ENCODE measurements around the gene SPECC1. TPM values are rescaled to one million over a fixed set of nuclear protein-coding genes. Genes with fewer than 3 reads are reported as not detected.

SPECC1 gene
- total and polyA plus RNA-seq, 2 of the 13 experiments (the other 11 are each of a cell fraction or from before 2014, with no cell fraction given), result 2.3 to 6.9 TPM

- ChIA-PET CTCF (ENCODE audit: low intra/inter-chr PET ratio, low total read pairs) (no interaction called here), POLR2A (no interaction called here)
- in situ Hi-C loops (cut with HindIII; ENCODE audit: extremely low pct_ligation_motif_present, low pct_unique_long_range_greater_than_20kb), result no loop called here
- no peak overlapping the region for H2AFZ ChIP-seq (ENCODE audit: low read length)
- no peak overlapping the region for H3K27ac ChIP-seq (ENCODE audit: extremely low read length, insufficient read depth, low read length)
- H3K9ac ChIP-seq (ENCODE audit: insufficient read depth, low read depth, low read length), result no peak overlapping the region
- H3K4me3 ChIP-seq (replicated peaks in 1 of 3; ENCODE audit: insufficient read depth in 1 of 3, low read depth in 2 of 3, low read length in 3 of 3), result no peak overlapping the region
- H3K36me3 ChIP-seq (replicated peaks in 1 of 2; ENCODE audit: control insufficient read depth in 1 of 2, insufficient read depth in 2 of 2, low read length in 2 of 2), result no peaks in the 10 kb centered on the region
- no peak for DNase-seq (ENCODE audit: low spot score)
- no peak for ATAC-seq
- H3K9me3 ChIP-seq (ENCODE audit: low read length), result no peaks in the 10 kb centered on the region
- no peaks in the 10 kb centered on the region for H4K20me1 ChIP-seq (ENCODE audit: insufficient read depth, low read length)
- no peak for FAIRE-seq
- H3K4me1 ChIP-seq (ENCODE audit: insufficient read depth, low read length), result peaks cover 24% of the 10 kb centered on the region
- H3K27me3 ChIP-seq (ENCODE audit: control insufficient read depth in 1 of 2, insufficient read depth in 2 of 2, low read length in 2 of 2), result no peaks in the 10 kb centered on the region
- 69% methylated on average over 2 of the region's 2 CpGs for WGBS (ENCODE audit: low lambda C conversion rate)
- no TSS peak for BruUV-seq (replicated peaks)
- H3K79me2 ChIP-seq (ENCODE audit: insufficient read depth, low read length), result no peaks in the 10 kb centered on the region
- intact Hi-C loops (cut with micrococcal nuclease; ENCODE audit: unreplicated experiment), result no loop called here
- no peak overlapping the region for H3K4me2 ChIP-seq (ENCODE audit: low read depth, low read length)
- TF ChIP-seq, protein P1, sequence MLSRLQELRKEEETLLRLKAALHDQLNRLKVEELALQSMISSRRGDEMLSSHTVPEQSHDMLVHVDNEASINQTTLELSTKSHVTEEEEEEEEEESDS (CRISPR knock-in tag; IDR thresholded peaks at IDR 0.05; ENCODE audit: borderline replicate concordance), result no peak
- no peak for TF ChIP-seq FOXM1 (CRISPR knock-in tag; IDR thresholded peaks at IDR 0.05)
- TF ChIP-seq JUN (CRISPR knock-in tag; IDR thresholded peaks at IDR 0.05), result no peak
- no peak for TF ChIP-seq ZMYM4 (CRISPR knock-in tag; IDR thresholded peaks at IDR 0.05)
- TF ChIP-seq ZNF674 (CRISPR knock-in tag; IDR thresholded peaks at IDR 0.05; ENCODE audit: low read depth), result no peak
- TF ChIP-seq KAT8 (CRISPR knock-in tag; IDR thresholded peaks at IDR 0.05), result no peak
- no peak for TF ChIP-seq ZNF777 (CRISPR knock-in tag; IDR thresholded peaks at IDR 0.05)
- no peak for TF ChIP-seq HMGXB3 (CRISPR knock-in tag; IDR thresholded peaks at IDR 0.05; ENCODE audit: borderline replicate concordance)
- no peak for TF ChIP-seq ZNF234 (CRISPR knock-in tag; conservative IDR thresholded peaks at IDR 0.05)
- no peak for TF ChIP-seq KLF15 (CRISPR knock-in tag; IDR thresholded peaks at IDR 0.05; ENCODE audit: borderline replicate concordance)
- TF ChIP-seq RXRB (CRISPR knock-in tag; IDR thresholded peaks at IDR 0.05; ENCODE audit: borderline replicate concordance), result no peak
- TF ChIP-seq RFXANK (CRISPR knock-in tag; IDR thresholded peaks at IDR 0.05), result no peak
- TF ChIP-seq ZNF749 (CRISPR knock-in tag; IDR thresholded peaks at IDR 0.05; ENCODE audit: borderline replicate concordance), result no peak
- no peak for TF ChIP-seq ATF6 (CRISPR knock-in tag; conservative IDR thresholded peaks at IDR 0.05)
- no peak for TF ChIP-seq SP2 (CRISPR knock-in tag; IDR thresholded peaks at IDR 0.05)
These were observed 163.2 kb downstream of the SPECC1 start for GRCh38 chr17:20172376-20172775.
